Natural killer cell treated with Interleukin-12 subunit alpha and Interleukin-12 subunit beta and Interleukin-15 and Interleukin-18, amount 100 ng/mL, for 72 hours (primary cell): ENCODE results near the gene SOX15. TPM values are rescaled to one million over a fixed set of nuclear protein-coding genes. Genes with fewer than 3 reads are reported as not detected.

Source experiments
- ATAC-seq, 2 donors: fragments of 150-1000 bp; cut with Tn5 transposase in 1 of 2; sonication (Bioruptor Pico), chemical (Tn5 transposase) in 1 of 2; 2 replicates each; pipeline ENCODE4 v1.10.0; 2021
- DNase-seq: peaks from one replicate; pipeline ENCODE4 v3.0.0; 2022; ENCODE audit warnings: low spot score
- H3K27ac Mint-ChIP-seq, 2 donors: 1 replicate in 1 of 2; 2 replicates in 1 of 2; pipeline ENCODE4 v1.8.0; 2022; ENCODE audit warnings: mixed read lengths in 2 of 2, mild to moderate bottlenecking in 1 of 2, moderate library complexity in 1 of 2
- H3K27me3 Mint-ChIP-seq, 2 donors: 1 replicate in 1 of 2; 2 replicates in 1 of 2; pipeline ENCODE4 v1.8.0; 2022; ENCODE audit warnings: mixed read lengths in 2 of 2
- H3K36me3 Mint-ChIP-seq: one replicate; pipeline ENCODE4 v1.8.0; 2022; ENCODE audit warnings: mixed read lengths
- H3K4me1 Mint-ChIP-seq, 2 donors: 1 replicate in 1 of 2; 2 replicates in 1 of 2; pipeline ENCODE4 v1.8.0; 2022; ENCODE audit warnings: low read depth in 2 of 2, mixed read lengths in 2 of 2, mild to moderate bottlenecking in 1 of 2
- H3K4me3 Mint-ChIP-seq: one replicate; pipeline ENCODE4 v1.8.0; 2022; ENCODE audit warnings: mixed read lengths
- H3K9me3 Mint-ChIP-seq: 2 replicates; pipeline ENCODE4 v1.8.0; 2022; ENCODE audit warnings: mixed read lengths
- total RNA-seq, 2 donors: library from RNA; stranded (reverse); gene quantifications; one replicate each; pipeline ENCODE4 v1.2.3, GENCODE V29; 2022

Gene SOX15
- total RNA-seq, 2 donors from 2014 or later = 0.26 TPM; not detected in 1

DNA sequence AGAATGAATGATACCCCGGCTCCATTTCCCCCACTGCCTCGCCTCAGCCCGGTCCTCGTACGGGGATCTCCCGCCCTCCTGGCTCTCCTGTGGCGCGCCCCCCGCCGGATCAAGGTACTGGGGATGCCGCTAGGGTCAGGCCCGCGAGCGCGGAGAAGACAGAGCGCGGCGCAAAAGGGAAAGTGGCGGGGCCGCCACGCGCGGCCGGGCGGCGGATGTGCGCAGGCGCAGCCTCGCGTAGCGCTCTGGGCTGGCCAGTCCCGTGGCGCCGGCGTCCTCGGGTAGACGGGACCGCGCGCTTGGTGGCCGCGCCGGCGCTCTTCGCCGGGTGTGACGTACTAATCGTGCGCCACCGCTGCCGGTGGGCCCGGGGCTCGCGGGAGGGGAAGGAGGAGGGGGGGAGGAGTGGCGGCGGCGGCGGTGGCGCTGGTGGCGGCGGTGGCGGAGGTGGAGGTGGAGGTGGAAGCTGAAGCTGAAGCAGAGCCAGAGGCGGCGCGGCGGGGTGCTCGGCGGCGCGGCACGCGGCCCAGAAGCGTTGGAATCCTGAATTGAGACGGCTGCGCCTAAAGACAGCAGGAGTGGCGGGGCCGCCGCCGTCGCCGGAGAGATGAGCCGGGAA lies 28.2 kb downstream of the SOX15 start, which contains the start of gene SENP3:
Gene SENP3, plus strand, starts transcription at position 331 of the 619 bp plus-strand sequence. CDS start 1,158 bp downstream, outside the sequence.
- no peaks in the 10 kb centered on the region for H3K27me3 Mint-ChIP-seq
- H3K36me3 Mint-ChIP-seq = no peaks in the 10 kb centered on the region
- H3K4me3 Mint-ChIP-seq = peak within 1 kb of the TSS; percentile 92
- H3K27ac Mint-ChIP-seq = peak within 1 kb of the TSS; percentile 84 to 88
- peaks cover 31 to 41% of the 10 kb centered on the region in 2 donors for H3K4me1 Mint-ChIP-seq
- DNase-seq = peak; percentile 96
- H3K9me3 Mint-ChIP-seq = no peaks in the 10 kb centered on the region
- ATAC-seq = peak; percentile 91 to 94

DNA sequence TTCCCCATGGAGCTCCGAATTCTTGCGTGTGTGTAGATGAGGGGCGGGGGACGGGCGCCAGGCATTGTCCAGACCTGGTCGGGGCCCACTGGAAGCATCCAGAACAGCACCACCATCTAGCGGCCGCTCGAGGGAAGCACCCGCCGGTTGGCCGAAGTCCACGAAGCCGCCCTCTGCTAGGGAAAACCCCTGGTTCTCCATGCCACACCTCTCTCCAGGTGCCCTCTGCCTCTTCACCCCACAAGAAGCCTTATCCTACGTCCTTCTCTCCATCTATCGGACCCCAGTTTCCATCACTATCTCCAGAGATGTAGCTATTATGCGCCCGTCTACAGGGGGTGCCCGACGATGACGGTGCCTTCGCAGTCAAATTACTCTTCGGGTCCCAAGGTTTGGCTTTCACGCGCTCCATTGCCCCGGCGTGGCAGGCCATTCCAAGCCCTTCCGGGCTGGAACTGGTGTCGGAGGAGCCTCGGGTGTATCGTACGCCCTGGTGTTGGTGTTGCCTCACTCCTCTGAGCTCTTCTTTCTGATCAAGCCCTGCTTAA lies 28.8 kb downstream of the SOX15 start:
- Mint-ChIP-seq H3K36me3 (no peaks in the 10 kb centered on the region), H3K9me3 (no peaks in the 10 kb centered on the region), H3K27ac (peak overlapping the region; percentile 84 to 88), H3K4me1 (peaks cover 31 to 41% of the 10 kb centered on the region in 2 donors), H3K27me3 (no peaks in the 10 kb centered on the region), H3K4me3 (peak overlapping the region; percentile 92)
- ATAC-seq (peak; percentile 83 to 85), DNase-seq (peak; percentile 91)

DNA sequence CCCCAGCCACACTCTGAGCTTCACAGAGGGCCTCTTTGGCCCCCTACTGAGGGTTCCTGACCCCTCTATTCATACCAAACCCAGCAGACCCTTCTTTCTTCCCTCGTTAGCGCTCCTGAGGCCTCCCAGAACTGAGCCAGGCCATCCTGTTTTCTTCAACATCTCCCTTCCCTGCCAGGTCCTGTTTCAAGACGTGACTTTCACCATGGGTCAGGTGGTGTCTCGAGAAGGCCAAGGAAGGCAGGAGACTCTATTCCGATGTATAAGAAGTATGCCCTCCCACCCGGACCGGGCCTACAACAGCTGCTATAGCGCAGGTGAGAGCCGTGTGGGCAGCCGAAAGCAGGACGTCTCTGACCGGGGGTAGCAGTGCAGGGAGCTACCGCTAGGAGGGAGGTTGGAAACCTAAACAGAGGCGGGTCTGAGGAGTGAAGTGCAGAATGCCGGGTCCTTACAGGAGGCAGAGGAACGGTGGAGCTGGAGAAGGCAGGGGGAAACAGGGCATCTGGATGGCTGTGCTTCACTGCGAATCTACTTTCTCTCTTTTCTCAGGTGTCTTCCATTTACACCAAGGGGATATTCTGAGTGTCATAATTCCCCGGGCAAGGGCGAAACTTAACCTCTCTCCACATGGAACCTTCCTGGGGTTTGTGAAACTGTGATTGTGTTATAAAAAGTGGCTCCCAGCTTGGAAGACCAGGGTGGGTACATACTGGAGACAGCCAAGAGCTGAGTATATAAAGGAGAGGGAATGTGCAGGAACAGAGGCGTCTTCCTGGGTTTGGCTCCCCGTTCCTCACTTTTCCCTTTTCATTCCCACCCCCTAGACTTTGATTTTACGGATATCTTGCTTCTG lies 29.5 kb downstream of the SOX15 start:
- DNase-seq (no peak), ATAC-seq (peak; percentile 29 to 39)
- Mint-ChIP-seq H3K9me3 (no peaks in the 10 kb centered on the region), H3K4me3 (peak overlapping the region; percentile 92), H3K27ac (peak overlapping the region; percentile 84 to 88), H3K36me3 (no peaks in the 10 kb centered on the region), H3K27me3 (no peaks in the 10 kb centered on the region), H3K4me1 (peaks cover 35 to 44% of the 10 kb centered on the region in 2 donors)

DNA sequence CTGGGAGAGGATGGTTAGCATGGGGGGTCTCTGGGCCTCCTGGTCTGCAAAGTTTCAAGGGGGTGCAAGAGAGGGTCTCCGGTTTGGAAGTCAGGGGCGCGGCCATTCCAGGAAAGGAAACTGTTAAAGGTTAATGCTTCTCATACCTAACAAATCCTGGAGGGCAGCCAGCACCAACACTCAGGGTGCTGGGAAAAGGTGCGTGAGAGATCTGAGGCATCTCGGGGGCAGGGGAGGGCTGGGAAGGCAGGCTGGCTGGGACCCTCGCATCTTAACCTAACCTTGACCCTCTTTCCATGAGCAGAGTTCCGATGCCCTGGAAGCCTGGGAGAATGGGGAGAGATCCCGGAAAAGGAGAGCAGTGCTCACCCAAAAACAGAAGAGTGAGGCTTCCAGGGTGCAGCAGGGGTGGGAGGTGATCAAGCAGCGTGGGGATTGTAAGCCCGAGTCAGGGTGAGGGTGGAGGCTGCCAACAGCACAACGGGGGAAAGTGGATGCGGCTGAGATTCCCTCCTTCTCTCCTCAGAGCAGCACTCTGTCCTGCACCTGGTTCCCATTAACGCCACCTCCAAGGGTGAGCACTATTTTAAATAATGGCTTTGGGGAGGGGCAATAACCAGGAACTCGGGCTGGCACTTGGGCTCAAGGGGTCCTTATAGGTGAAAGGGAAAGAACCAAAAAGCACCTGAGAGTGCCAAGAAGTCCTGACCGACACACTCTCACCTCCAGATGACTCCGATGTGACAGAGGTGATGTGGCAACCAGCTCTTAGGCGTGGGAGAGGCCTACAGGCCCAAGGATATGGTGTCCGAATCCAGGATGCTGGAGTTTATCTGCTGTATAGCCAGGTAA lies 30.3 kb downstream of the SOX15 start:
- H3K27ac Mint-ChIP-seq = peak overlapping the region; percentile 84 to 88
- peak overlapping the region; percentile 45 for H3K4me3 Mint-ChIP-seq
- H3K4me1 Mint-ChIP-seq = peaks cover 41 to 49% of the 10 kb centered on the region in 2 donors
- ATAC-seq (no peak), DNase-seq (no peak)
- H3K9me3 Mint-ChIP-seq = no peaks in the 10 kb centered on the region
- no peaks in the 10 kb centered on the region for H3K27me3 Mint-ChIP-seq
- no peaks in the 10 kb centered on the region for H3K36me3 Mint-ChIP-seq

DNA sequence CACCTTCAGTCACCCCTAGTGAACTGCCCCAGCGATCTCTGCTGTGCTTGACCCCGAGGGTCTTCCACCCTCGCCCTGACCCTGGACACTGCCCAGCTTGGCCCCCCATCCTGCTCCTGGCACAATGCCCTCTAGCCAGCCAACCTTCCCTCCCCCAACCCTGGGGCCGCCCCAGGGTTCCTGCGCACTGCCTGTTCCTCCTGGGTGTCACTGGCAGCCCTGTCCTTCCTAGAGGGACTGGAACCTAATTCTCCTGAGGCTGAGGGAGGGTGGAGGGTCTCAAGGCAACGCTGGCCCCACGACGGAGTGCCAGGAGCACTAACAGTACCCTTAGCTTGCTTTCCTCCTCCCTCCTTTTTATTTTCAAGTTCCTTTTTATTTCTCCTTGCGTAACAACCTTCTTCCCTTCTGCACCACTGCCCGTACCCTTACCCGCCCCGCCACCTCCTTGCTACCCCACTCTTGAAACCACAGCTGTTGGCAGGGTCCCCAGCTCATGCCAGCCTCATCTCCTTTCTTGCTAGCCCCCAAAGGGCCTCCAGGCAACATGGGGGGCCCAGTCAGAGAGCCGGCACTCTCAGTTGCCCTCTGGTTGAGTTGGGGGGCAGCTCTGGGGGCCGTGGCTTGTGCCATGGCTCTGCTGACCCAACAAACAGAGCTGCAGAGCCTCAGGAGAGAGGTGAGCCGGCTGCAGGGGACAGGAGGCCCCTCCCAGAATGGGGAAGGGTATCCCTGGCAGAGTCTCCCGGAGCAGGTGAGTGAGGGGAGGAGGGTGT lies 31.2 kb downstream of the SOX15 start, which contains the start of gene TNFSF13:
Gene TNFSF13, plus strand, starts transcription at position 207 of the 776 bp plus-strand sequence. Its CDS starts 290 bp downstream, at position 497.
- no peaks in the 10 kb centered on the region for H3K36me3 Mint-ChIP-seq

DNA sequence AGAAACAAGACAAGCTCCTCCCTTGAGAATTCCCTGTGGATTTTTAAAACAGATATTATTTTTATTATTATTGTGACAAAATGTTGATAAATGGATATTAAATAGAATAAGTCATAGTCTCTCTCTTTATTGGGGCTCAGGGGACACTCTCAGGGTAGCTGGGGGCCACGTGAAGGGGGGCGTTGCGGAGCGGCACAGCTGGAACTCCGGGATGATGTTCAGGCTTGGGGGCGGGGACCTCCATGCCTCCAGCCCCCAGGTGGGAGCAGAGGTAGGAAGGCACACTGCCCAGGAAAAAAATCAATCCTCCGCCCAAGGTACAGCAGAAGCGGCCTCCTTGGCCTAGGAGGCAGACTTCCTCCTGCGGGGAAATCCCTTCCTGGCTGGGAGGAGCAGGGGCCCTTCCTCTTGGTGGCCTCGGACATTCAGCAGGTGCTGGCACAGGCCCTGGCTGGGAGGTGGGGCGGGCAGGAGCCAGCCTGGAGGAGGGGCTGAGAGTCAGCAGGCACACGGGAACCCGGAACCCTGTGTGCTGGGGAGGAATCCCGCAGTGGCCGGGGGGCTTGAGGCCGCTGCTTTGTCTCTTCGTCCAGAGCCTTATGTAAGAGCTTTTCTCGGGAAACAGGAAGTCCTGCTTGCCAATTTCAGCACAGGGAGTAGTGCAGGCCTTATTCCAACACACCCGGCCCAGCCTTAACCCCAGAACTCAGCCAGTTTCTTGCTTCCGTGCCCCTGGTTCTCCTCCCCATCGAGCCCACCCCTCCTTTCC lies 31.9 kb downstream of the SOX15 start:
- DNase-seq = no peak
- no peaks in the 10 kb centered on the region for H3K9me3 Mint-ChIP-seq
- peak overlapping the region; percentile 80 to 84 for H3K27ac Mint-ChIP-seq
- H3K4me1 Mint-ChIP-seq = peaks cover 53 to 54% of the 10 kb centered on the region in 2 donors
- H3K4me3 Mint-ChIP-seq = peak overlapping the region; percentile 45
- H3K36me3 Mint-ChIP-seq = peaks cover under 1% of the 10 kb centered on the region
- H3K27me3 Mint-ChIP-seq = no peaks in the 10 kb centered on the region
- ATAC-seq = no peak

More for the DNA sequence above, 31.2 kb downstream of the SOX15 start, which contains the start of gene TNFSF13:
- Mint-ChIP-seq H3K27me3 (no peaks in the 10 kb centered on the region), H3K4me1 (peaks cover 46 to 48% of the 10 kb centered on the region in 2 donors), H3K4me3 (peak within 1 kb of the TSS; percentile 45), H3K27ac (peak within 1 kb of the TSS; percentile 80 to 84), H3K9me3 (no peaks in the 10 kb centered on the region)
- ATAC-seq (no peak), DNase-seq (no peak)

DNA sequence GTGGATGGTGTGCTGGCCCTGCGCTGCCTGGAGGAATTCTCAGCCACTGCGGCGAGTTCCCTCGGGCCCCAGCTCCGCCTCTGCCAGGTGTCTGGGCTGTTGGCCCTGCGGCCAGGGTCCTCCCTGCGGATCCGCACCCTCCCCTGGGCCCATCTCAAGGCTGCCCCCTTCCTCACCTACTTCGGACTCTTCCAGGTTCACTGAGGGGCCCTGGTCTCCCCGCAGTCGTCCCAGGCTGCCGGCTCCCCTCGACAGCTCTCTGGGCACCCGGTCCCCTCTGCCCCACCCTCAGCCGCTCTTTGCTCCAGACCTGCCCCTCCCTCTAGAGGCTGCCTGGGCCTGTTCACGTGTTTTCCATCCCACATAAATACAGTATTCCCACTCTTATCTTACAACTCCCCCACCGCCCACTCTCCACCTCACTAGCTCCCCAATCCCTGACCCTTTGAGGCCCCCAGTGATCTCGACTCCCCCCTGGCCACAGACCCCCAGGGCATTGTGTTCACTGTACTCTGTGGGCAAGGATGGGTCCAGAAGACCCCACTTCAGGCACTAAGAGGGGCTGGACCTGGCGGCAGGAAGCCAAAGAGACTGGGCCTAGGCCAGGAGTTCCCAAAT lies 32.6 kb downstream of the SOX15 start:
- Mint-ChIP-seq H3K4me3 (no peak overlapping the region), H3K27ac (peak overlapping the region; percentile 80 to 84), H3K36me3 (peaks cover 6% of the 10 kb centered on the region), H3K4me1 (peaks cover 53 to 54% of the 10 kb centered on the region in 2 donors), H3K27me3 (no peaks in the 10 kb centered on the region), H3K9me3 (no peaks in the 10 kb centered on the region)
- DNase-seq (no peak), ATAC-seq (no peak)

DNA sequence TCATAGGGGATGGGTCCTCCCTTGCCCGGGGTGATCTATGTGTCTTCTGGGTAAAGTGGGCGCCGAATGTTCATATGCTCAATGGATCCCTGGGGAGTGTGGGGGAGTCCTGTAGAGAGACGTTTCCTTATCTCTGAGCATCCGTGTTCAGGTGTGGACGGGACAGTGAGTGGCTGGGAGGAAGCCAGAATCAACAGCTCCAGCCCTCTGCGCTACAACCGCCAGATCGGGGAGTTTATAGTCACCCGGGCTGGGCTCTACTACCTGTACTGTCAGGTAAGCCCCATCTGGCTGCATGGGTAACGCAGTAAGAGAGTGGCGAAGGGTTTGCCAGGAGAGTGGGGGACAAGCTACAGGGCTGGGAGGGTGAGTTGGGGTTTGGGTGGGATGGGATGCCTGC lies 33.3 kb downstream of the SOX15 start:
- Mint-ChIP-seq H3K4me1 (peaks cover 57 to 58% of the 10 kb centered on the region in 2 donors), H3K27me3 (no peaks in the 10 kb centered on the region)

DNA sequence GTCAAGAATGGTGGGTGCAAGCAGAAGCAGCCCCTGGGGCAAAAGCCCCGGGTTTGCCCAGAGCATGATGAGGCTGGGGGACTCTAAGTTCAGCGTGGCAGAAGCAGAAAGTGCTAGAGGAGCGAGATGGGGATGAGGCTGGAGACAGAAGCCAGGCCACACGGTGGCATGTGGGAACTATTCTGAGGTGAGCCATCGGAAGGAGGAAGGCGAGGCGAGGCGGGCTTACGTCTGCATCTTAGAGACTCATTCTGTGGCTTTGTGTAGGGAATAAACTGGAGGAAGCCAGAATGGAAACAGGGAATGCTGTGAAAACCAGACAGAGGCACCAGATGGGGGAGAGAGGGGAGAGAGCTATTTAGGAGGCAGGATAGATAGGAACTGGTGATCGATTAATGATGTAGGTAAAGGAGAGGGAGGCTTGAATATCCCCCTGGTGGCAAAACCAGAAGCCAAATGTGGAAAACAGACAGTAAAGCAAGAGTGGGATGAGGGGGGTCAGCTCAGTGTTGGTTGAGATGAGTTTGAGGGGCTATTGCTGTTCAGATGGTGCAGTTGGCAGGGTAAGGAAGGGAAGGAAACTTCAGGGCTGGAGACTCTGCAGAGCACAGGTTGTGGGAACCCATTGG lies 34.5 kb downstream of the SOX15 start:
- Mint-ChIP-seq H3K4me1 (peaks cover 55 to 56% of the 10 kb centered on the region in 2 donors), H3K27ac (peak overlapping the region; percentile 90 to 91)

More for the DNA sequence above, 33.3 kb downstream of the SOX15 start:
- no peak overlapping the region for H3K4me3 Mint-ChIP-seq
- no peaks in the 10 kb centered on the region for H3K9me3 Mint-ChIP-seq
- H3K27ac Mint-ChIP-seq = peak overlapping the region; percentile 40 to 64
- H3K36me3 Mint-ChIP-seq = peaks cover 6% of the 10 kb centered on the region
- no peak for DNase-seq
- ATAC-seq = no peak

DNA sequence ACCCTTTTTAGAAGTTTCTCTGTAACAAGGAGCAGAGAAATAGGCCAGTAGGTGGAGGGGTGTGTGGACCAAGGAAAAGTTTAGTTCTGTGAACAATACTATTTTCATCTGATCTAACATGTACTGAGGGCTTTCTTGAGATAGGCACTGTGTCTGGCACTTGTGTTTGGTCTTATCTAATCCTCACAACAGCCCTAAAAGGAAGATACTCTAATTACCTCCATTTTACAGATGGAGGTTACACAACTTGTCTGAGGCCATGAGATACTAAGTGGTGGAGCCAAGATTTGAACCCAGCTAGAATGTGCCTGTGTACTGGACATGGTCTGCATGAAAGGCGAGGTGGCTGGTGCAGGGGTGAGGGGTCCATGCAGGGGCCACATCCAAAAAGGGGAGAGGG lies 36.5 kb downstream of the SOX15 start:
- H3K27me3 Mint-ChIP-seq = no peaks in the 10 kb centered on the region
- DNase-seq = no peak

More for the DNA sequence above, 34.5 kb downstream of the SOX15 start:
- DNase-seq (no peak), ATAC-seq (no peak)
- Mint-ChIP-seq H3K27me3 (no peaks in the 10 kb centered on the region), H3K4me3 (no peak overlapping the region), H3K9me3 (no peaks in the 10 kb centered on the region), H3K36me3 (peaks cover 6% of the 10 kb centered on the region)

DNA sequence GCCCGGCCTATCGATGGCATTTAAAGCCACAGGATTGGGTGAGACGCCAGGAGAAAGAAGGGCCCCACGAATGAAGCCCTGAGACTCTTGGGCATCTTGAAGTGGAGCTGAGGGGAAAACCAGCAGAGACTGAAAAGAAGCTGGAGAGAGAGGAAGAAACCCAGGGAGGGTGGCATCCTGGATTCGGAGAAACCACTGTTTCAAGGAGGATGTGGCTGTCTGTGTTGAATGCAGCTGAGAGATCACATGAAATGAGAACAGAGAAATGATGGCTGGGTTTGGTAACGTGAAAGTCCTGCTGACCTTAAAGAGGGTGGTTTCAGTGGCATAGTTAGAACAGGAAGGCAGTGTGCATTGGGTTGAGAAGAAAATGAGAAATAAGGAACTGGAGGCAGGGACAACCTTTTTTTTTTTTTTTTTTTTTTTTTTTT lies 37.3 kb downstream of the SOX15 start:
- peak; percentile 81 for ATAC-seq
- no peaks in the 10 kb centered on the region for H3K27me3 Mint-ChIP-seq
- H3K27ac Mint-ChIP-seq = peak overlapping the region; percentile 90 to 91
- peaks cover 6% of the 10 kb centered on the region for H3K36me3 Mint-ChIP-seq
- H3K4me1 Mint-ChIP-seq = peaks cover 59 to 64% of the 10 kb centered on the region in 2 donors
- H3K4me3 Mint-ChIP-seq = peak overlapping the region; percentile 83
- peak; percentile 67 for DNase-seq
- H3K9me3 Mint-ChIP-seq = no peaks in the 10 kb centered on the region

More for the DNA sequence above, 36.5 kb downstream of the SOX15 start:
- ATAC-seq = no peak
- no peaks in the 10 kb centered on the region for H3K9me3 Mint-ChIP-seq
- H3K36me3 Mint-ChIP-seq = peaks cover 6% of the 10 kb centered on the region
- peaks cover 57 to 58% of the 10 kb centered on the region in 2 donors for H3K4me1 Mint-ChIP-seq
- H3K4me3 Mint-ChIP-seq = peak overlapping the region; percentile 83
- peak overlapping the region; percentile 90 to 91 for H3K27ac Mint-ChIP-seq
